H1 (cell line): ENCODE data around the gene UGT1A9. TPM values are rescaled to one million over a fixed set of nuclear protein-coding genes. Genes with fewer than 3 reads are reported as not detected.
"Not testable (repeated sequence)": the region's sequence is repeated elsewhere in the genome, so short reads cannot be mapped to it uniquely, and the experiment has no call there.

Source experiments
- CTCF ChIA-PET: fragments of 300-600 bp; sonication (Branson Sonifier 250); formaldehyde crosslinking; loops from one replicate; lab custom pipeline; 2021; ENCODE audit not compliant: partially characterized antibody; lab: Charles Lee
- POLR2A ChIA-PET: fragments of 300-600 bp; sonication (Branson Sonifier 250); formaldehyde crosslinking; loops from one replicate; lab custom pipeline; 2021; ENCODE audit warnings: inconsistent platforms; ENCODE audit not compliant: partially characterized antibody; lab: Charles Lee
- DNase-seq, 2 experiments: peaks; one replicate each; pipeline versions ENCODE4 v3.0.0 to v3.0.0-alpha.2; 2010 to 2022; ENCODE audit warnings: low spot score in 2 of 2, low read depth in 1 of 2, mixed read lengths in 1 of 2
- FAIRE-seq: peaks from 2 replicates; lab custom pipeline; 2011; peaks lifted over from hg19 to GRCh38; lab: Jason Lieb, UNC
- H2AFZ ChIP-seq: 2 replicates; pipeline ENCODE4 v1.8.1; 2012; ENCODE audit warnings: low read length, inconsistent platforms
- H2AK5ac ChIP-seq: 2 replicates; pipeline ENCODE4 v1.6.1; 2013; ENCODE audit warnings: low read depth, low read length
- H2BK120ac ChIP-seq: replicated peaks from 2 replicates; pipeline ENCODE3; 2013; ENCODE audit warnings: low read depth, low read length, inconsistent platforms
- H2BK12ac ChIP-seq: 2 replicates; pipeline ENCODE4 v1.6.1; 2013; ENCODE audit warnings: low read depth, low read length
- H2BK15ac ChIP-seq: 2 replicates; pipeline ENCODE4 v1.6.1; 2013; ENCODE audit warnings: low read length
- H2BK20ac ChIP-seq: 2 replicates; pipeline ENCODE4 v1.6.1; 2013; ENCODE audit warnings: low read length
- H2BK5ac ChIP-seq: 2 replicates; pipeline ENCODE4 v1.6.1; 2013; ENCODE audit warnings: low read depth, low read length
- H3K14ac ChIP-seq: 2 replicates; pipeline ENCODE4 v1.6.1; 2013; ENCODE audit warnings: inconsistent platforms; ENCODE audit not compliant: insufficient read length
- H3K18ac ChIP-seq: 2 replicates; pipeline ENCODE4 v1.6.1; 2013; ENCODE audit warnings: low read length; ENCODE audit errors: extremely low read depth
- H3K23ac ChIP-seq: 2 replicates; pipeline ENCODE4 v1.6.1; 2013; ENCODE audit warnings: inconsistent platforms; ENCODE audit not compliant: insufficient read length
- H3K23me2 ChIP-seq: 2 replicates; pipeline ENCODE4 v1.6.1; 2013; ENCODE audit warnings: low read depth, low read length
- H3K27ac ChIP-seq: 2 replicates; pipeline ENCODE4 v1.6.1; 2011; ENCODE audit warnings: low read depth, low read length, inconsistent platforms
- H3K27me3 ChIP-seq, 4 experiments: replicated peaks in 1 of 4; 1 replicate in 1 of 4; 2 replicates in 3 of 4; pipeline versions ENCODE4 v1.6.1 to v1.8.1; 2011 to 2013; ENCODE audit warnings: low read length in 3 of 4, mild to moderate bottlenecking in 3 of 4, inconsistent platforms in 2 of 4, mixed read lengths in 2 of 4, moderate library complexity in 1 of 4; ENCODE audit not compliant: control insufficient read depth in 3 of 4, insufficient read depth in 3 of 4; ENCODE audit errors: extremely low read depth in 1 of 4
- H3K36me3 ChIP-seq, 4 experiments: 2 replicates each; pipeline versions ENCODE4 v1.6.1 to v1.8.1; 2011 to 2013; ENCODE audit warnings: mild to moderate bottlenecking in 4 of 4, low read length in 3 of 4, moderate library complexity in 2 of 4, control low read depth in 1 of 4, inconsistent platforms in 1 of 4; ENCODE audit not compliant: insufficient read depth in 4 of 4, control insufficient read depth in 2 of 4
- H3K4ac ChIP-seq: replicated peaks from 2 replicates; pipeline ENCODE3; 2013; ENCODE audit warnings: low read length, low read depth, mixed read lengths, inconsistent platforms; ENCODE audit not compliant: insufficient read length
- H3K4me1 ChIP-seq, 4 experiments: replicated peaks in 1 of 4; 1 replicate in 1 of 4; 2 replicates in 3 of 4; pipeline versions ENCODE4 v1.6.1 to v1.8.1; 2011 to 2013; ENCODE audit warnings: low read length in 3 of 4, inconsistent platforms in 2 of 4, mixed read lengths in 1 of 4; ENCODE audit not compliant: insufficient read depth in 4 of 4, control insufficient read depth in 3 of 4
- H3K4me2 ChIP-seq, 2 experiments: 2 replicates each; pipeline versions ENCODE4 v1.6.1 to v1.8.1; 2011 to 2013; ENCODE audit warnings: low read depth in 2 of 2, low read length in 2 of 2, control low read depth in 1 of 2, inconsistent platforms in 1 of 2, mild to moderate bottlenecking in 1 of 2; ENCODE audit not compliant: insufficient read depth in 1 of 2
- H3K4me3 ChIP-seq, 4 experiments: fragments of 200-600, 300-600 bp in 1 of 4; sonication (generic), shearing (Covaris generic), sonication (Bioruptor Twin) in 1 of 4; 2 replicates each; pipeline versions ENCODE4 v1.5.1 to v1.8.1; 2011 to 2016; ENCODE audit warnings: low read length in 4 of 4, low read depth in 3 of 4, control low read depth in 2 of 4, inconsistent platforms in 2 of 4, mild to moderate bottlenecking in 2 of 4, mixed read lengths in 1 of 4, moderate library complexity in 1 of 4; ENCODE audit not compliant: insufficient read depth in 2 of 4; ENCODE audit errors: extremely low read depth in 1 of 4
- H3K56ac ChIP-seq: replicated peaks from 2 replicates; pipeline ENCODE3; 2013; ENCODE audit warnings: low read depth, mild to moderate bottlenecking, mixed read lengths, low read length, inconsistent platforms; ENCODE audit not compliant: insufficient read length
- H3K79me1 ChIP-seq: 2 replicates; pipeline ENCODE4 v1.6.1; 2013; ENCODE audit warnings: low read depth, low read length, control low read depth
- H3K79me2 ChIP-seq, 2 experiments: 2 replicates each; pipeline versions ENCODE4 v1.6.1 to v1.8.1; 2012 to 2013; ENCODE audit warnings: low read length in 2 of 2, mild to moderate bottlenecking in 2 of 2, inconsistent platforms in 1 of 2; ENCODE audit not compliant: insufficient read depth in 2 of 2, control insufficient read depth in 1 of 2
- H3K9ac ChIP-seq, 4 experiments: replicated peaks in 1 of 4; 1 replicate in 1 of 4; 2 replicates in 3 of 4; pipeline versions ENCODE4 v1.6.1 to v1.8.1; 2011 to 2013; ENCODE audit warnings: low read depth in 3 of 4, low read length in 3 of 4, control low read depth in 2 of 4, mild to moderate bottlenecking in 2 of 4, moderate library complexity in 2 of 4, inconsistent platforms in 1 of 4; ENCODE audit errors: extremely low read depth in 1 of 4
- H3K9me3 ChIP-seq, 2 experiments: 2 replicates each; pipeline versions ENCODE4 v1.6.1 to v1.8.1; 2012 to 2013; ENCODE audit warnings: mild to moderate bottlenecking in 2 of 2, moderate library complexity in 2 of 2, control low read depth in 1 of 2, inconsistent platforms in 1 of 2, low read depth in 1 of 2, low read length in 1 of 2, mixed read lengths in 1 of 2; ENCODE audit not compliant: insufficient read depth in 2 of 2
- H4K20me1 ChIP-seq, 2 experiments: replicated peaks in 1 of 2; 2 replicates each; pipeline versions ENCODE3 to v1.8.1; 2011 to 2013; ENCODE audit warnings: inconsistent platforms in 2 of 2, low read length in 2 of 2, mild to moderate bottlenecking in 1 of 2; ENCODE audit not compliant: insufficient read depth in 2 of 2, control insufficient read depth in 1 of 2
- H4K5ac ChIP-seq: 2 replicates; pipeline ENCODE4 v1.6.1; 2013; ENCODE audit warnings: low read length, low read depth, mixed read lengths, inconsistent platforms; ENCODE audit not compliant: insufficient read length
- H4K8ac ChIP-seq: 2 replicates; pipeline ENCODE4 v1.8.0; 2013; ENCODE audit warnings: mild to moderate bottlenecking, moderate library complexity, low read length, inconsistent platforms; ENCODE audit not compliant: insufficient read depth; ENCODE audit errors: extremely low read depth
- H4K91ac ChIP-seq: replicated peaks from 2 replicates; pipeline ENCODE3; 2013; ENCODE audit warnings: low read length, mixed read lengths, inconsistent platforms; ENCODE audit not compliant: insufficient read length
- WGBS, 2 experiments: shearing (Covaris generic) in 1 of 2; methylation state at CpG; one replicate each; pipeline versions ENCODE4 v1.1.6 to v1.1.7; 2013 to 2015; ENCODE audit warnings: low lambda C conversion rate in 2 of 2, mixed read lengths in 2 of 2, inconsistent platforms in 1 of 2, low coverage in 1 of 2, missing lambda C conversion rate in 1 of 2; ENCODE audit not compliant: insufficient replicate concordance in 2 of 2, insufficient coverage in 1 of 2, insufficient read length in 1 of 2; ENCODE audit errors: extremely low coverage in 1 of 2, missing lambda C conversion rate in 1 of 2; 5-methylcytosine and 5-hydroxymethylcytosine counted together
- polyA plus RNA-seq, 7 experiments: library from polyadenylated mRNA; depleted of rRNA in 3 of 7; stranded (reverse) in 5 of 7; unstranded in 2 of 7; fragments of >200 nt in 5 of 7; fragments of 200-250 nt in 2 of 7; gene quantifications; 1 replicate in 5 of 7; 2 replicates in 1 of 7; 4 replicates in 1 of 7; pipeline versions ENCODE4 v1.2.1 to v1.2.3, GENCODE V29; 2011 to 2013; ENCODE audit warnings: missing spikeins in 2 of 7, mixed read lengths in 2 of 7
- total RNA-seq: library from RNA; stranded (reverse); fragmentation: NEBNext Ultra II Directional; extraction: Animal tissue kit (Norgen Biotek cat#: 25700); gene quantifications from 2 replicates; pipeline ENCODE4 v1.2.1, GENCODE V29; 2021

UGT1A9 gene
- total and polyA plus RNA-seq, 2 of the 8 experiments (the other 6 are each of a cell fraction or from before 2014, with no cell fraction given), result not detected

GRCh38 chr2:233646033-233646432 is 25.7 kb upstream of the UGT1A9 start:
- H4K5ac ChIP-seq, H2AFZ ChIP-seq, H3K4ac ChIP-seq, H2AK5ac ChIP-seq, FAIRE-seq, H3K23ac ChIP-seq, H3K18ac ChIP-seq, H2BK120ac ChIP-seq, H3K79me1 ChIP-seq, H3K79me2 ChIP-seq, POLR2A ChIA-PET, H2BK5ac ChIP-seq, H2BK15ac ChIP-seq, H3K4me1 ChIP-seq, H3K9ac ChIP-seq, H2BK20ac ChIP-seq, H4K20me1 ChIP-seq, H2BK12ac ChIP-seq, H4K91ac ChIP-seq, H3K27me3 ChIP-seq, H3K56ac ChIP-seq, DNase-seq, H3K4me2 ChIP-seq, CTCF ChIA-PET, H3K14ac ChIP-seq, H3K36me3 ChIP-seq, H4K8ac ChIP-seq, H3K4me3 ChIP-seq, H3K23me2 ChIP-seq, H3K27ac ChIP-seq: not testable (repeated sequence)
- H3K9me3 ChIP-seq, result peaks cover 15% of the 10 kb centered on the region in 2 experiments
- WGBS, 2 experiments, result 96% methylated on average over 3 of the region's 3 CpGs; no CpG with 5 or more reads in 1 of the 2 experiments
